ENCODE measurements around the gene CRTC1.

DNA sequence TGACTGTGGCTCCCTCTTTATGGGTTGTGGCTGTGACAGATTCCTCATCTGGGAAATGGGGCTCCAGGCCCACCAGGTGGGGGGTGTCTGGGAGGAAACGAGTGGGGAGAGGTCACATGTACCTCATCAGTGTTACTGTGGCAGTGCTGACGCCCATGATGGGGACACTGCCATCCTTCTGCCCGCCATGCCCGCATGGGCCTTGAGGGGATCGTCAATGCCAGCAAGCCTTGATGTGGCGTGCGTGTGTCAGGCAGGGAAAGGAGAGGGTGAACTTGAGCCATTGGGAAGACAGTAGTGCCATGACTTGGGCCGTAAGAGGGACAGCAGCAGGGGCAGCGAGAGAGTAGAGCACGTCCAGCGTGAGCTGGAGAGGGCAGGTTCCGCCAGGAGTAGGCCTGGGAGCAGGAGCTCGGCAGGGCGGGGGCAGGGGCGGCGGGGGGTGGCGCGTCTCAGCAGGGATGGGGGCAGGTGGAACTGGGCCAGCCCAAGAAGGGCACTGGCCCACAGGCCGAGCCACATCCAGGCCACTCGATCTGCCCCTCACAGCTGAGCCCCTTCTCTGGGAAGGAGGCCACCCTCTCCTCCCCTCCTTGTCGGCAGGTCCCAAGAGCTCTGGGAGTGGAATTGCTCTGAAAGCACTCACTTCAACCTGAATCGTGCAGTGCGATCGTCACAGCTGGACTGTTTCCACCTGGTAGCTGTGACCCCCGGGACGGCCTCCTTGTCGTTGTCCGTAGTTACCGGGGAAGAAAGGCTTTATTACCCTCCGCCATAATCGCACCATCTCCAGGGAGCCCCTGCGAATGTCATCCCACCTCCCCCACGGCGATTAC is 36.7 kb upstream of the CRTC1 start:
- TF ChIP-seq ARNTL (CRISPR knock-in tag; IDR thresholded peaks at IDR 0.05; ENCODE audit: borderline replicate concordance, low read depth) = no peak
- no peak for TF ChIP-seq ZFP3 (CRISPR knock-in tag; IDR thresholded peaks at IDR 0.05)
- no peak for TF ChIP-seq BACH2 (CRISPR knock-in tag; IDR thresholded peaks at IDR 0.05; ENCODE audit: borderline replicate concordance)

All from SK-N-SH treated with all-trans-retinoic acid at 6 μM for 48 hours (cell line).